Immature natural killer cell (primary cell): Measurements from ENCODE around the gene RAB3IL1. TPM values are rescaled to one million over a fixed set of nuclear protein-coding genes. Genes with fewer than 3 reads are reported as not detected.
"Not testable (repeated sequence)": the region's sequence is repeated elsewhere in the genome, so short reads cannot be mapped to it uniquely, and the experiment has no call there.

Experiments
- DNase-seq, 3 donors: peaks; one replicate each; pipeline ENCODE4 v3.0.0; 2022; ENCODE audit warnings: mixed read lengths in 1 of 3
- H3K27ac Mint-ChIP-seq, 6 donors: one replicate each; pipeline ENCODE4 v1.8.0; 2020; ENCODE audit warnings: mixed read lengths in 6 of 6, mild to moderate bottlenecking in 5 of 6, inconsistent platforms in 4 of 6, moderate library complexity in 3 of 6
- H3K27me3 Mint-ChIP-seq, 3 donors: one replicate each; pipeline ENCODE4 v1.8.0; 2020 to 2021; ENCODE audit warnings: low read depth in 3 of 3, mild to moderate bottlenecking in 3 of 3, mixed read lengths in 3 of 3, moderate library complexity in 3 of 3, inconsistent platforms in 1 of 3
- H3K36me3 Mint-ChIP-seq, 3 donors: one replicate each; pipeline ENCODE4 v1.8.0; 2020; ENCODE audit warnings: mixed read lengths in 3 of 3, inconsistent platforms in 2 of 3, mild to moderate bottlenecking in 2 of 3
- H3K4me1 Mint-ChIP-seq, 2 donors: one replicate each; pipeline ENCODE4 v1.8.0; 2020; ENCODE audit warnings: inconsistent platforms in 2 of 2, mild to moderate bottlenecking in 2 of 2, mixed read lengths in 2 of 2, moderate library complexity in 1 of 2
- H3K4me3 Mint-ChIP-seq, 5 donors: one replicate each; pipeline ENCODE4 v1.8.0; 2020; ENCODE audit warnings: mild to moderate bottlenecking in 5 of 5, mixed read lengths in 5 of 5, inconsistent platforms in 3 of 5, moderate library complexity in 3 of 5
- H3K9me3 Mint-ChIP-seq, 6 donors: one replicate each; pipeline ENCODE4 v1.8.0; 2020; ENCODE audit warnings: mild to moderate bottlenecking in 6 of 6, mixed read lengths in 6 of 6, inconsistent platforms in 4 of 6, moderate library complexity in 3 of 6
- polyA plus RNA-seq, 3 donors: library from polyadenylated mRNA; unstranded; fragments of 300-500 nt; fragmentation: Illumina TruSeq; gene quantifications; one replicate each; pipeline ENCODE4 v1.2.3, GENCODE V29; 2021

RAB3IL1 gene
- polyA plus RNA-seq, 3 donors from 2014 or later: not detected

GRCh38 chr11:61957021-61957770 is 39.8 kb upstream of the RAB3IL1 start:
- H3K27ac Mint-ChIP-seq: peak overlapping the region in 1 of 6 donors; percentile 17
- no peaks in the 10 kb centered on the region for H3K36me3 Mint-ChIP-seq
- DNase-seq: no peak
- H3K4me3 Mint-ChIP-seq: no peak overlapping the region
- peaks cover 0 to 1% of the 10 kb centered on the region in 2 donors for H3K4me1 Mint-ChIP-seq
- H3K27me3 Mint-ChIP-seq: peaks cover 4 to 12% (median 9%) of the 10 kb centered on the region in 3 donors
- H3K9me3 Mint-ChIP-seq: no peaks in the 10 kb centered on the region

DNA sequence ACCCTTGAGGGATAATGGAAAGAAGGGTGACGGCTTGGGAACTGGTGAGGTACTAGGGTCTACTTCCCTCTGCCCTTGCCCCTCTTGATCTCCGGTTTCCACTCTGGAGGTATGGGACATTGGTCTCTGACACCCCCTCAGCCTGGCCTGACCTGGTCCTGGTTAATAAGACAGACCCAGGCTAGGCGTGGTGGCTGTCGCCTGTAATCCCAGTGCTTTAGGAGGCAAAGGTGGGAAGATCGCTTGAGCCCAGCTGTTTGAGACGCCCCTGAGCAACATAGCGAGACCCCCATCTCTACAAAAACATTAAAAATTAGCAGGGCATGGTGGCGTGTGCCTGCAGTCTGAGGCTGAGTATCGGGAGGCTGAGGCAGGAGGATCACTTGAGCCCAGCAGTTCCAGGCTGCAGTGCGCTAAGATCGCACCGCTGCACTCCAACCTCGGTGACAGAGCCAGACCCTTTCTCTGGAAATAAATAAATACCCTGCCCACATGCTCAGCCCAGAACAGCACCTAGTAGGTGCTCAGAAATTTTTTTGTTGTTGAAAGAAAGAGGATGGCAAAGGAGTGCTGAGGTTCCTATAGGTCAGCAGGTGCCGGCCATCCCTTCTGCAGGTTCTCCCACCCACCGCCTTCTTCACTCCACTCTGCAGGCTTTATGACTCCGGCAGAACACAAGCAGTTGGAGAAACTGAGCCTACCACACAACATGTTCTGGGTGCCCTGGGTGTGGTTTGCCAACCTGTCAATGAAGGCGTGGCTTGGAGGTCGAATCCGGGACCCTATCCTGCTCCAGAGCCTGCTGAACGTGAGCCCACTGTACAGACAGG is 39.0 kb upstream of the RAB3IL1 start:
- DNase-seq: no peak
- Mint-ChIP-seq H3K9me3 (no peaks in the 10 kb centered on the region), H3K27me3 (peaks cover 4 to 12% (median 9%) of the 10 kb centered on the region in 3 donors), H3K4me3 (peak overlapping the region in 2 of 5 donors; percentile 20 to 48), H3K27ac (no peak overlapping the region), H3K36me3 (no peaks in the 10 kb centered on the region), H3K4me1 (no peaks in the 10 kb centered on the region)

- H3K4me3 Mint-ChIP-seq: peak overlapping the region in 3 of 5 donors; percentile 20 to 48 (median 40)
- DNase-seq: no peak
Observed at GRCh38 chr11:61955422-61956135, 38.2 kb upstream of the RAB3IL1 start.

GRCh38 chr11:61954851-61955421 is 37.6 kb upstream of the RAB3IL1 start:
- no peak for DNase-seq
- Mint-ChIP-seq H3K4me1 (no peaks in the 10 kb centered on the region), H3K9me3 (no peaks in the 10 kb centered on the region), H3K4me3 (peak overlapping the region in 3 of 5 donors; percentile 39 to 42 (median 40)), H3K27me3 (peaks cover 4 to 12% (median 9%) of the 10 kb centered on the region in 3 donors), H3K36me3 (no peaks in the 10 kb centered on the region), H3K27ac (peak overlapping the region in 1 of 6 donors; percentile 50)

More at GRCh38 chr11:61955422-61956135, 38.2 kb upstream of the RAB3IL1 start:
- H3K27ac Mint-ChIP-seq: no peak overlapping the region
- no peaks in the 10 kb centered on the region for H3K4me1 Mint-ChIP-seq
- no peaks in the 10 kb centered on the region for H3K9me3 Mint-ChIP-seq
- peaks cover 4 to 12% (median 9%) of the 10 kb centered on the region in 3 donors for H3K27me3 Mint-ChIP-seq
- H3K36me3 Mint-ChIP-seq: no peaks in the 10 kb centered on the region

GRCh38 chr11:61954106-61954850 is 36.9 kb upstream of the RAB3IL1 start:
- no peak overlapping the region for H3K27ac Mint-ChIP-seq
- peaks cover 4 to 15% (median 12%) of the 10 kb centered on the region in 3 donors for H3K27me3 Mint-ChIP-seq
- no peak overlapping the region for H3K4me3 Mint-ChIP-seq
- no peaks in the 10 kb centered on the region for H3K36me3 Mint-ChIP-seq
- H3K9me3 Mint-ChIP-seq: no peaks in the 10 kb centered on the region
- no peaks in the 10 kb centered on the region for H3K4me1 Mint-ChIP-seq
- no peak for DNase-seq

- not testable (repeated sequence) for H3K4me3 Mint-ChIP-seq, H3K9me3 Mint-ChIP-seq, DNase-seq, H3K27ac Mint-ChIP-seq, H3K36me3 Mint-ChIP-seq, H3K4me1 Mint-ChIP-seq
- H3K27me3 Mint-ChIP-seq: peaks cover 4 to 16% (median 12%) of the 10 kb centered on the region in 3 donors
Observed at GRCh38 chr11:61953632-61954031, 36.3 kb upstream of the RAB3IL1 start.

DNA sequence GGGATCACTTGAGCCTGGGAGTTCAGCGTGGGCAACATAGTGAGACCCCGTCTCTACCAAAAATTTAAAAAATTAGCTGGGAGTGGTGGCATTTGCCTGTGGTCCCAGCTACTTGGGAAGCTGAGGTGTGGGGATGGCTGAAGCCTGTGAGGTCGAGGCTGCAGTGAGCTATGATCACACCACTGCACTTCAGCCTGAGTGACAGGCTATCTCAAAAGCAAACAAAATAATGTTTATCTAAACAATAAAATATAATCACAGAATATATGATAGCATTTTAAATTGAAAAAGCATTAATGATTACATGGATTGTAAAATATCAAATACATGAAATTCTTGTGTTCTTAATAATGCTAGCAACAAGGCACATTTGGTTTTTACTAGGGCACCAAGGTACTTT is 35.5 kb upstream of the RAB3IL1 start:
- Mint-ChIP-seq H3K36me3 (no peaks in the 10 kb centered on the region), H3K27me3 (peaks cover 4 to 17% (median 11%) of the 10 kb centered on the region in 3 donors), H3K27ac (no peak overlapping the region), H3K9me3 (no peaks in the 10 kb centered on the region), H3K4me3 (no peak overlapping the region), H3K4me1 (no peaks in the 10 kb centered on the region)
- DNase-seq: no peak

- DNase-seq: no peak
- peaks cover 4 to 23% (median 14%) of the 10 kb centered on the region in 3 donors for H3K27me3 Mint-ChIP-seq
- H3K4me1 Mint-ChIP-seq: no peaks in the 10 kb centered on the region
- H3K4me3 Mint-ChIP-seq: no peak overlapping the region
- H3K36me3 Mint-ChIP-seq: no peaks in the 10 kb centered on the region
- H3K27ac Mint-ChIP-seq: no peak overlapping the region
- no peaks in the 10 kb centered on the region for H3K9me3 Mint-ChIP-seq
Observed at GRCh38 chr11:61951484-61952135, 34.2 kb upstream of the RAB3IL1 start.

DNA sequence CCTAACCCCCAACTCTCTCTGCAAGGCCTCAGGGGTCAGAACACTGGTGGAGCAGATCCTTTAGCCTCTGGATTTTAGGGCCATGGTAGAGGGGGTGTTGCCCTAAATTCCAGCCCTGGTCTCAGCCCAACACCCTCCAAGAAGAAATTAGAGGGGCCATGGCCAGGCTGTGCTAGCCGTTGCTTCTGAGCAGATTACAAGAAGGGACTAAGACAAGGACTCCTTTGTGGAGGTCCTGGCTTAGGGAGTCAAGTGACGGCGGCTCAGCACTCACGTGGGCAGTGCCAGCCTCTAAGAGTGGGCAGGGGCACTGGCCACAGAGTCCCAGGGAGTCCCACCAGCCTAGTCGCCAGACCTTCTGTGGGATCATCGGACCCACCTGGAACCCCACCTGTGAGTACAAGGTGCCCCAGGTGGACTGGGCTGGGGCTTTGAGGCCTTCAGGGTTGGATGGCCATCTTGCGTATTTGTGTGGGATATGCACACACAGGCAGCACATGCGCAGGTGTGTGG is 32.7 kb upstream of the RAB3IL1 start, which contains the start of gene BEST1:
TSS of gene BEST1 (plus strand) at position 317 of the 513 bp plus-strand sequence. CDS start 1,456 bp downstream, outside the sequence.
- no peaks in the 10 kb centered on the region for H3K36me3 Mint-ChIP-seq
- H3K9me3 Mint-ChIP-seq: peaks cover 0 to 2% (median 0%) of the 10 kb centered on the region in 6 donors
- no peak for DNase-seq
- no peak within 1 kb of the TSS for H3K4me3 Mint-ChIP-seq
- peak within 1 kb of the TSS in 1 of 6 donors; percentile 7 for H3K27ac Mint-ChIP-seq
- peaks cover 2 to 23% (median 11%) of the 10 kb centered on the region in 3 donors for H3K27me3 Mint-ChIP-seq
- H3K4me1 Mint-ChIP-seq: no peaks in the 10 kb centered on the region

- peaks cover 2 to 23% (median 8%) of the 10 kb centered on the region in 3 donors for H3K27me3 Mint-ChIP-seq
- DNase-seq: no peak
- H3K36me3 Mint-ChIP-seq: no peaks in the 10 kb centered on the region
- H3K4me3 Mint-ChIP-seq: no peak overlapping the region
- H3K9me3 Mint-ChIP-seq: peaks cover 0 to 2% (median 0%) of the 10 kb centered on the region in 6 donors
- H3K27ac Mint-ChIP-seq: peak overlapping the region in 1 of 6 donors; percentile 7
- H3K4me1 Mint-ChIP-seq: no peaks in the 10 kb centered on the region
Observed at GRCh38 chr11:61949169-61950034, 32.0 kb upstream of the RAB3IL1 start.

- H3K27ac Mint-ChIP-seq: no peak overlapping the region
- H3K4me1 Mint-ChIP-seq: no peaks in the 10 kb centered on the region
- H3K9me3 Mint-ChIP-seq: peaks cover 0 to 2% (median 0%) of the 10 kb centered on the region in 6 donors
- H3K36me3 Mint-ChIP-seq: no peaks in the 10 kb centered on the region
- no peak for DNase-seq
- peaks cover 2 to 17% (median 5%) of the 10 kb centered on the region in 3 donors for H3K27me3 Mint-ChIP-seq
- no peak overlapping the region for H3K4me3 Mint-ChIP-seq
Observed at GRCh38 chr11:61948505-61948904, 31.1 kb upstream of the RAB3IL1 start.
